LNCAP (cell line): Measurements from ENCODE around the gene TRAK1.

Source experiments
- CTCF ChIP-seq: fragments of 450-650 bp; IDR thresholded peaks from 2 replicates; pipeline ENCODE4 v1.5.1; 2017; ENCODE audit warnings: mild to moderate bottlenecking

Gene TRAK1

GRCh38 chr3:42123824-42124658 lies 32.9 kb downstream of the TRAK1 start:
- no peak for TF ChIP-seq CTCF

DNA sequence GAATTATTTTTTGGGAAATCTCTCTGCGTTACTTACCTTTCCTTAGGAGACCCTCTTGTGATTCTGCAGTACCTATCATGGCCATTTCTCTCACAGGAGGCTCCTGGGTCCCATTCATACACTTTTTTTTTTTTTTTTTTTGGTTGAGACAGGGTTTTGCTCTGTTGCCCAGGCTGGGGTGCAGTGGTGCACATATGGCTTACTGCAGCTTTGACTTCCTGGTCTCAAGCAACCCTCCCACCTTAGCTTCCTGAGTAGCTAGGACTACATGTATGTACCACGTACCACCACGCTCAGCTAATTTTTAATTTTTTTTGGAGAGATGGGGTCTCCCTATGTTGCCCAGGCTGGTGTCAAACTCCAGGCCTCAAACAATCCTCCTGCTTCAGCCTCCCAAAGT lies 36.1 kb downstream of the TRAK1 start:
- no peak for TF ChIP-seq CTCF

DNA sequence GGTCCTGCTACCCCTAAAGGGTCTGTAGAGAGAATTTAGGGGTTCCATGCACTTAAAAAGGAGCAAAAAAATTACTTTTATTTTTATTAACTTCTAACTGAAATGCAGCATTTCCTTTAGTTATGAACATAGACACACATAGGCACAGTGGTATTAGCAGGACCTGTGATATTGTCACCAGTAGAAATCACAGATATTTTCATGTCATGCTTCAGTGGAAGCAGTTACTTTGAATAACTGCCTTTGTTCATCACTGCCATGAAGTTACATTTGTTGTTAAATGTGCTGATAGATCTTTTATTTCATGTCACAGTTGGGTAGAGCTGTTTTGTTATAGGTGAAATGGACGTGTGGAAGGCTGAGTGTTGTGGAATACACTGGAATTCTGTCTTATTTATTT lies 37.4 kb downstream of the TRAK1 start:
- no peak for TF ChIP-seq CTCF

GRCh38 chr3:42129014-42129953 lies 38.1 kb downstream of the TRAK1 start:
- TF ChIP-seq CTCF = no peak

DNA sequence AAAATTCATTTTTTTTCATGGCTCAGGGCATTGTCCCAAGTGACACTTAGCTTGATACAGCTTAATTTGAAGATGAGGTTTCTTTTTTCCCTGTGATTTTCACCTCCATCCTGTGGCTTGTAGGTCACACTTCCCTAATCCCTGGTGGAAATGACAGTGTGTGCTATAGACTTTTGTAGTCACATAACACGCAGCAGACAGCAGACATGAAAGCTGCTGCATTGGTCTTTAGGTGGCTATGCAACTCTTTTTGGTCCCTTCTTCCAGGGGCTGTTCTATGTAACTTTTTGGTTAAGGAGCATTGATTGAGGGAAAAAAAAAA lies 38.8 kb downstream of the TRAK1 start:
- TF ChIP-seq CTCF = no peak

- TF ChIP-seq CTCF = no peak
Observed at GRCh38 chr3:42130329-42131070, 39.3 kb downstream of the TRAK1 start.
